H9 (cell line): ENCODE results near the gene JAG1. TPM values are rescaled to one million over a fixed set of nuclear protein-coding genes. Genes with fewer than 3 reads are reported as not detected.

ENCODE experiments used
- DNase-seq: peaks from one replicate; pipeline ENCODE4 v3.0.0-alpha.2; 2017
- H2AFZ ChIP-seq: one replicate; pipeline ENCODE4 v1.6.1; 2013; ENCODE audit warnings: mild to moderate bottlenecking, low read length, control low read depth, moderate library complexity
- H2AK5ac ChIP-seq: 2 replicates; pipeline ENCODE4 v1.6.1; 2013; ENCODE audit warnings: low read length, control low read depth, mixed read lengths; ENCODE audit not compliant: insufficient read length
- H2BK120ac ChIP-seq: one replicate; pipeline ENCODE4 v1.6.1; 2013; ENCODE audit warnings: low read depth, mild to moderate bottlenecking, low read length, control low read depth, inconsistent platforms; ENCODE audit not compliant: poor library complexity, severe bottlenecking
- H2BK12ac ChIP-seq: 2 replicates; pipeline ENCODE4 v1.6.1; 2013; ENCODE audit warnings: low read length, control low read depth, mixed read lengths, low read depth; ENCODE audit not compliant: insufficient read length
- H2BK15ac ChIP-seq: 2 replicates; pipeline ENCODE4 v1.6.1; 2013; ENCODE audit warnings: low read depth, low read length, control low read depth
- H2BK20ac ChIP-seq: one replicate; pipeline ENCODE4 v1.6.1; 2013; ENCODE audit warnings: low read depth, mild to moderate bottlenecking, low read length, control low read depth, inconsistent platforms; ENCODE audit not compliant: poor library complexity, severe bottlenecking
- H2BK5ac ChIP-seq: 2 replicates; pipeline ENCODE4 v1.6.1; 2013; ENCODE audit warnings: low read length, control low read depth, mixed read lengths; ENCODE audit not compliant: insufficient read length
- H3K14ac ChIP-seq: 2 replicates; pipeline ENCODE4 v1.6.1; 2013; ENCODE audit warnings: low read length, control low read depth; ENCODE audit not compliant: insufficient read depth
- H3K18ac ChIP-seq: 2 replicates; pipeline ENCODE4 v1.6.1; 2013; ENCODE audit warnings: low read depth, mild to moderate bottlenecking, mixed read lengths, low read length, control low read depth; ENCODE audit not compliant: insufficient read length
- H3K23ac ChIP-seq: 2 replicates; pipeline ENCODE4 v1.6.1; 2013; ENCODE audit warnings: low read length, control low read depth, mixed read lengths, low read depth; ENCODE audit not compliant: insufficient read length
- H3K23me2 ChIP-seq: 2 replicates; pipeline ENCODE4 v1.6.1; 2013; ENCODE audit warnings: low read depth, mild to moderate bottlenecking, mixed read lengths, low read length, control low read depth; ENCODE audit not compliant: insufficient read length, poor library complexity, severe bottlenecking
- H3K27ac ChIP-seq: 2 replicates; pipeline ENCODE4 v1.5.1; 2013; ENCODE audit warnings: low read length, control low read depth, mixed read lengths, low read depth; ENCODE audit not compliant: insufficient read length
- H3K27me3 ChIP-seq: 2 replicates; pipeline ENCODE4 v1.6.1; 2013; ENCODE audit warnings: low read length, control low read depth, inconsistent platforms; ENCODE audit not compliant: insufficient read depth
- H3K4ac ChIP-seq: 2 replicates; pipeline ENCODE4 v1.6.1; 2013; ENCODE audit warnings: low read depth, mild to moderate bottlenecking, control low read depth, inconsistent platforms, low read length, moderate library complexity
- H3K4me1 ChIP-seq: 2 replicates; pipeline ENCODE4 v1.6.1; 2013; ENCODE audit warnings: low read length, control low read depth, inconsistent platforms; ENCODE audit not compliant: insufficient read depth
- H3K4me2 ChIP-seq: 2 replicates; pipeline ENCODE4 v1.6.1; 2013; ENCODE audit warnings: low read length, control low read depth, mixed read lengths; ENCODE audit not compliant: insufficient read length, insufficient read depth
- H3K56ac ChIP-seq: 2 replicates; pipeline ENCODE4 v1.6.1; 2013; ENCODE audit warnings: low read depth, mild to moderate bottlenecking, mixed read lengths, low read length, control low read depth; ENCODE audit not compliant: insufficient read length
- H3K79me1 ChIP-seq: 2 replicates; pipeline ENCODE4 v1.6.1; 2013; ENCODE audit warnings: low read depth, mild to moderate bottlenecking, moderate library complexity, low read length, control low read depth, inconsistent platforms; ENCODE audit not compliant: insufficient read depth, poor library complexity, severe bottlenecking
- H3K79me2 ChIP-seq: 2 replicates; pipeline ENCODE4 v1.6.1; 2013; ENCODE audit warnings: low read length, control low read depth, inconsistent platforms; ENCODE audit not compliant: insufficient read depth
- H3K9ac ChIP-seq: 2 replicates; pipeline ENCODE4 v1.6.1; 2013; ENCODE audit warnings: low read length, control low read depth, mixed read lengths; ENCODE audit not compliant: insufficient read length; ENCODE audit errors: extremely low read depth
- H3K9me3 ChIP-seq: one replicate; pipeline ENCODE4 v1.6.1; 2013; ENCODE audit warnings: low read depth, low read length, inconsistent platforms; ENCODE audit not compliant: control insufficient read depth
- H3T11ph ChIP-seq: one replicate; pipeline ENCODE4 v1.6.1; 2013; ENCODE audit warnings: mild to moderate bottlenecking, low read length, control low read depth, inconsistent platforms
- H4K20me1 ChIP-seq: one replicate; pipeline ENCODE4 v1.6.1; 2013; ENCODE audit not compliant: control insufficient read depth, insufficient read length, insufficient read depth
- H4K5ac ChIP-seq: 2 replicates; pipeline ENCODE4 v1.6.1; 2013; ENCODE audit warnings: low read depth, mild to moderate bottlenecking, mixed read lengths, low read length, control low read depth; ENCODE audit not compliant: insufficient read length
- H4K8ac ChIP-seq: replicated peaks from 2 replicates; pipeline ENCODE4 v1.6.1; 2013; ENCODE audit warnings: low read length, control low read depth, mixed read lengths, low read depth; ENCODE audit not compliant: insufficient read length
- H4K91ac ChIP-seq: 2 replicates; pipeline ENCODE4 v1.6.1; 2013; ENCODE audit warnings: low read depth, mild to moderate bottlenecking, moderate library complexity, mixed read lengths, low read length, control low read depth; ENCODE audit not compliant: insufficient read length
- H3K27ac Mint-ChIP-seq, 3 experiments: 2 replicates in 2 of 3; 3 replicates in 1 of 3; pipeline ENCODE4 v1.8.0; 2020 to 2021; ENCODE audit warnings: mixed read lengths in 3 of 3, mild to moderate bottlenecking in 1 of 3, moderate library complexity in 1 of 3
- H3K27me3 Mint-ChIP-seq: 2 replicates; pipeline ENCODE4 v1.8.0; 2021; ENCODE audit warnings: low read depth, mild to moderate bottlenecking, moderate library complexity, mixed read lengths
- H3K36me3 Mint-ChIP-seq, 3 experiments: 2 replicates in 2 of 3; 3 replicates in 1 of 3; pipeline ENCODE4 v1.8.0; 2020 to 2021; ENCODE audit warnings: low read depth in 3 of 3, mixed read lengths in 3 of 3; ENCODE audit not compliant: insufficient read depth in 1 of 3
- H3K4me1 Mint-ChIP-seq, 2 experiments: 2 replicates each; pipeline ENCODE4 v1.8.0; 2020; ENCODE audit warnings: mixed read lengths in 2 of 2
- H3K4me3 Mint-ChIP-seq, 2 experiments: 2 replicates in 1 of 2; 3 replicates in 1 of 2; pipeline ENCODE4 v1.8.0; 2020 to 2021; ENCODE audit warnings: mild to moderate bottlenecking in 2 of 2, mixed read lengths in 2 of 2, moderate library complexity in 1 of 2
- H3K9me3 Mint-ChIP-seq, 2 experiments: 2 replicates in 1 of 2; 3 replicates in 1 of 2; pipeline ENCODE4 v1.8.0; 2020; ENCODE audit warnings: mild to moderate bottlenecking in 2 of 2, mixed read lengths in 2 of 2, moderate library complexity in 1 of 2
- WGBS: extraction: QIAGEN DNeasy Blood & Tissue Kit; methylation state at CpG from one replicate; pipeline ENCODE4 v1.1.7; 2013; ENCODE audit warnings: missing lambda C conversion rate, low lambda C conversion rate, mixed read lengths; ENCODE audit not compliant: insufficient read length; ENCODE audit errors: extremely low coverage; 5-methylcytosine and 5-hydroxymethylcytosine counted together
- total RNA-seq: library from RNA; stranded (reverse); gene quantifications from 2 replicates; pipeline ENCODE4 v1.2.1, GENCODE V29; 2021
- TF ChIP-seq, protein P1 (sequence below): fragments of 200-600 bp; sonication (generic); conservative IDR thresholded peaks from 3 replicates; pipeline ENCODE4 v1.8.0; 2021; ENCODE audit warnings: antibody characterized with exemption, mild to moderate bottlenecking

JAG1 gene
- total RNA-seq, 1 experiment from 2014 or later, result 58.1 TPM

DNA sequence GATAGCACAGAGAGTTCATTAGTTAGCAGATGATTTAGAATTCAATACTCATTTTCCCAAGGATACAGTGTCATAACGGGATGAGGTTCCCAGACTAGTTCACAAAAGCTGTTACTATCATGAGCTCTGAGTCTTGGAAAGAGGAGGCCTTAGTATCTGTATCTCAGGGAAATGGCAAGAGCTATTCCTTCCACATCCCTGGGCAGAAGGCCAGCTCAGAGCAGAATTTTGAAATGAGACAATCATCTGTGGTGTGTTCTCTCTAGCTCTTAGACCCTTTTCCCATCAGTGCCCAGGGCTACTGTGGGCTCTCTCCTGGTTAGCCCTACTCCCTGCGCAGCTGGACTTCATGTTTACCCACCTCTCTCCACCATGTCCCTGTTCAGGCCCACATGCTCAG is 64.5 kb downstream of the JAG1 start:
- H2BK120ac ChIP-seq, result no peak overlapping the region
- no peak overlapping the region for H2BK12ac ChIP-seq
- TF ChIP-seq, protein P1, sequence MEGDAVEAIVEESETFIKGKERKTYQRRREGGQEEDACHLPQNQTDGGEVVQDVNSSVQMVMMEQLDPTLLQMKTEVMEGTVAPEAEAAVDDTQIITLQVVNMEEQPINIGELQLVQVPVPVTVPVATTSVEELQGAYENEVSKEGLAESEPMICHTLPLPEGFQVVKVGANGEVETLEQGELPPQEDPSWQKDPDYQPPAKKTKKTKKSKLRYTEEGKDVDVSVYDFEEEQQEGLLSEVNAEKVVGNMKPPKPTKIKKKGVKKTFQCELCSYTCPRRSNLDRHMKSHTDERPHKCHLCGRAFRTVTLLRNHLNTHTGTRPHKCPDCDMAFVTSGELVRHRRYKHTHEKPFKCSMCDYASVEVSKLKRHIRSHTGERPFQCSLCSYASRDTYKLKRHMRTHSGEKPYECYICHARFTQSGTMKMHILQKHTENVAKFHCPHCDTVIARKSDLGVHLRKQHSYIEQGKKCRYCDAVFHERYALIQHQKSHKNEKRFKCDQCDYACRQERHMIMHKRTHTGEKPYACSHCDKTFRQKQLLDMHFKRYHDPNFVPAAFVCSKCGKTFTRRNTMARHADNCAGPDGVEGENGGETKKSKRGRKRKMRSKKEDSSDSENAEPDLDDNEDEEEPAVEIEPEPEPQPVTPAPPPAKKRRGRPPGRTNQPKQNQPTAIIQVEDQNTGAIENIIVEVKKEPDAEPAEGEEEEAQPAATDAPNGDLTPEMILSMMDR, result no peak
- H4K20me1 ChIP-seq, result no peaks in the 10 kb centered on the region
- no peak overlapping the region for H4K8ac ChIP-seq
- H3K79me1 ChIP-seq, result no peaks in the 10 kb centered on the region
- H3K4ac ChIP-seq, result no peak overlapping the region
- H2BK20ac ChIP-seq, result no peak overlapping the region
- no peak overlapping the region for H3K27ac ChIP-seq
- H3K9me3 Mint-ChIP-seq, result no peaks in the 10 kb centered on the region
- no peak overlapping the region for H3K18ac ChIP-seq
- H3K56ac ChIP-seq, result no peak overlapping the region
- WGBS, result no CpG with 5 or more reads among the region's 2 CpGs
- no peaks in the 10 kb centered on the region for H3K27me3 Mint-ChIP-seq
- H3K4me3 Mint-ChIP-seq, result no peak overlapping the region
- H2AK5ac ChIP-seq, result no peak overlapping the region
- H3K36me3 Mint-ChIP-seq, result peaks cover 0 to 13% (median 3%) of the 10 kb centered on the region in 3 experiments; a peak in 4 of 7 replicates
- peak overlapping the region in 2 of 3 experiments; percentile 19 to 54; a peak in 3 of 7 replicates for H3K27ac Mint-ChIP-seq
- no peak overlapping the region for H2AFZ ChIP-seq
- H3K14ac ChIP-seq, result no peak overlapping the region
- H3K9ac ChIP-seq, result no peak overlapping the region
- no peak overlapping the region for H3K4me2 ChIP-seq
- no peak overlapping the region for H3K23ac ChIP-seq
- DNase-seq, result no peak
- no peak overlapping the region for H2BK5ac ChIP-seq
- H3K23me2 ChIP-seq, result no peaks in the 10 kb centered on the region
- no peaks in the 10 kb centered on the region for H3K27me3 ChIP-seq
- H3K9me3 ChIP-seq, result no peaks in the 10 kb centered on the region
- H3K4me1 ChIP-seq, result no peaks in the 10 kb centered on the region
- H4K91ac ChIP-seq, result no peak overlapping the region
- peaks cover 7 to 8% of the 10 kb centered on the region in 2 experiments for H3K4me1 Mint-ChIP-seq
- no peak overlapping the region for H3T11ph ChIP-seq
- H3K79me2 ChIP-seq, result no peaks in the 10 kb centered on the region
- H4K5ac ChIP-seq, result no peak overlapping the region
- H2BK15ac ChIP-seq, result no peak overlapping the region
